Measurements from ENCODE around the gene FICD.

Gene FICD

DNA sequence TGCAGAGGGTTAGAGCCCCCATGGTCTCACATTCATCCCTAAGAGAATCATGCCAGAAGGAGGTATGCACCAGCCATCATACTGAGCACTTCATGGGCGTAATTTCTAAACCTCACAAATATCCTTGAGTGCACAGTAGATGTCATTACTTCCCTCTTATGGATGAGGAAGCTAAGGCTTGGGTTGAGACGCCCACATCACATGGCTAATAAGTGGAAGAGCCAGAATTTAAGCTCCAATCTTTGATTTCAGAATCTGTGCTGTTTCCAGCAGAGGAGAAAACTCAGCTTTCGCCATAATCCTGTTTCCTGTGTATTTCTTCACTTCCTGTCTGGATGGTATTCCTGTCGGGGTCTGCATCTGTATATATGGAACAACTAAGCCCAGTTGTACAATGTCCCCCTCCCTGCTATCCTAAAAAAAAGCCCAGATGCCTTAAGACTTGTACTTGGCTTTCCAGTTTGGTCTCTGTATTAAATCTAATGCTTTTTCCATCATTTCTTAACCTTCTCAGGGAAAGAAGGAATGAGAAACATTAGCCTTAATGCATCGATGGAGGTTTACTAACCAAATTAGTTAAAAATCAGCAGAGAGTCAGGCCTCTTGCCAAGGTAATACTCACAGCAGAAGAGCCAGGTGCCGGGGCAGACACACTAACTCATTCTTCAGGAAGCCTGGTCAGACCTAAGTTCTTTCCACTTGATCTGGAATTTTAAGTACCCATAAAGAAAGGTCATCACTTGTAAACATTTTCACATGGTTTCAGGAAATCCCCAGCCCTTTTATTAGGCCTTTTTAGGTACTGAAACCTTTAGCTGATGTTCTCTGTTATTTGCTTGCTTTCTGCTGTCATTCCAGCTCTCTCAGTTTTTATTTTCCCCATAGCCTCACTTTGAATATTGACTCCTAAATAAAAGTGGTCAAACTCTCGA lies 52.6 kb downstream of the FICD start:
- no peak for DNase-seq (ENCODE audit: low spot score)

DNA sequence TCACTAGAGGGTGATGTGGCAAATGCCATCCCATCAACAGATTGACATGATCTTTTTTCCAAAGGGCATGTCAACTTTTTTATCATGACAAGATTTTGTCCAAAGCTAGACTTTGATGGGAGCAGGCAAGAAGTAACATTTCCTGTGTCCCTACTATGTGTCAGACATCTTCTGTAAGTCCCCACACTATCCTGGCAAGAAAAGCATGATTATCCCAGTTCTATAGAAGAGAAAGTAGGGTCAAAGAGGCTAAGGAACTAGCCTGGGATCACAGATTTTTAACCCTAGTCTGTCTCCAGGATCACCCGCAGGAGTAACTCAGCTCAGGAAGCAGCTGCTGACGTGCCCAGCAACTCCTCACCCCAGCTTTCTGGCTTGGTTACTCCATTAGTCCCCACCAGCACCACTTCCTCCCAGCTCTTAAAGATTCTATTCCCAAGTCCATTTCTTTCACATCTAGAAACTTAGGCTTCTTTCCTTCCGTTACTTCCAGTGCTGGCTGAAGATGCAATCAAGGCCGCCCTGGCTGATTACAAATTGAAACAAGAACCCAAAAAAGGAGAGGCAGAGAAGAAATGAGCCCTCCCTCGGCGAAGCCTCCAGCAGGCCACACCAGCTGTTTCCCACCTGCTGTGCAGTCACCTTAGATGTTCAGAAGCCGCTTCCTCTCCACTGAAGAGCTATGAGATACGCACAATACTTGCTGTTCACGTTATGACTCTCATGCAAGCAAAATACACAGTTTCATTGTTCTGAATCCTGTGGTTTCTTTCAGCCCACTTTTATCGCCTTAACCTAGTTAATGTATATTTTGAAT lies 53.5 kb downstream of the FICD start:
- no peak for DNase-seq (ENCODE audit: low spot score)
